Activated CD4-positive, alpha-beta memory T cell treated with anti-CD3 and anti-CD28 coated beads for 36 hours (primary cell): ENCODE data around the gene CARD9. TPM values are rescaled to one million over a fixed set of nuclear protein-coding genes. Genes with fewer than 3 reads are reported as not detected.
"Not testable (repeated sequence)": the region's sequence is repeated elsewhere in the genome, so short reads cannot be mapped to it uniquely, and the experiment has no call there.

Source experiments
- CTCF ChIA-PET: fragments of 350-600 bp; sonication (Branson Sonifier 250); formaldehyde crosslinking; loops from one replicate; lab custom pipeline; 2021; ENCODE audit warnings: antibody characterized with exemption, inconsistent platforms; lab: Charles Lee
- POLR2A ChIA-PET: fragments of 350-600 bp; sonication (Branson Sonifier 250); formaldehyde crosslinking; loops from one replicate; lab custom pipeline; 2021; ENCODE audit warnings: antibody characterized with exemption; lab: Charles Lee
- DNase-seq: peaks from one replicate; pipeline ENCODE4 v3.0.0-alpha.2; 2020
- H3K27ac Mint-ChIP-seq: one replicate; pipeline ENCODE4 v1.8.0; 2021; ENCODE audit warnings: mixed read lengths
- H3K27me3 Mint-ChIP-seq: one replicate; pipeline ENCODE4 v1.8.0; 2021; ENCODE audit warnings: mixed read lengths
- H3K36me3 Mint-ChIP-seq: one replicate; pipeline ENCODE4 v1.8.0; 2021; ENCODE audit warnings: mixed read lengths
- H3K4me1 Mint-ChIP-seq: one replicate; pipeline ENCODE4 v1.8.0; 2021; ENCODE audit warnings: low read depth, mixed read lengths
- H3K4me3 Mint-ChIP-seq: one replicate; pipeline ENCODE4 v1.8.0; 2021; ENCODE audit warnings: mild to moderate bottlenecking, mixed read lengths
- H3K9me3 Mint-ChIP-seq: one replicate; pipeline ENCODE4 v1.8.0; 2021; ENCODE audit warnings: mixed read lengths
- intact Hi-C: fragments of 100-400 bp; cut with micrococcal nuclease; formaldehyde crosslinking; loops from one replicate; pipeline ENCODE4 v1.15.1; 2023
- total RNA-seq, 2 experiments: library from RNA; stranded (reverse); gene quantifications; one replicate each; pipeline ENCODE4 v1.2.3, GENCODE V29; 2021

The CARD9 gene
- total RNA-seq, 2 experiments from 2014 or later = 1.4 to 2.4 TPM

DNA sequence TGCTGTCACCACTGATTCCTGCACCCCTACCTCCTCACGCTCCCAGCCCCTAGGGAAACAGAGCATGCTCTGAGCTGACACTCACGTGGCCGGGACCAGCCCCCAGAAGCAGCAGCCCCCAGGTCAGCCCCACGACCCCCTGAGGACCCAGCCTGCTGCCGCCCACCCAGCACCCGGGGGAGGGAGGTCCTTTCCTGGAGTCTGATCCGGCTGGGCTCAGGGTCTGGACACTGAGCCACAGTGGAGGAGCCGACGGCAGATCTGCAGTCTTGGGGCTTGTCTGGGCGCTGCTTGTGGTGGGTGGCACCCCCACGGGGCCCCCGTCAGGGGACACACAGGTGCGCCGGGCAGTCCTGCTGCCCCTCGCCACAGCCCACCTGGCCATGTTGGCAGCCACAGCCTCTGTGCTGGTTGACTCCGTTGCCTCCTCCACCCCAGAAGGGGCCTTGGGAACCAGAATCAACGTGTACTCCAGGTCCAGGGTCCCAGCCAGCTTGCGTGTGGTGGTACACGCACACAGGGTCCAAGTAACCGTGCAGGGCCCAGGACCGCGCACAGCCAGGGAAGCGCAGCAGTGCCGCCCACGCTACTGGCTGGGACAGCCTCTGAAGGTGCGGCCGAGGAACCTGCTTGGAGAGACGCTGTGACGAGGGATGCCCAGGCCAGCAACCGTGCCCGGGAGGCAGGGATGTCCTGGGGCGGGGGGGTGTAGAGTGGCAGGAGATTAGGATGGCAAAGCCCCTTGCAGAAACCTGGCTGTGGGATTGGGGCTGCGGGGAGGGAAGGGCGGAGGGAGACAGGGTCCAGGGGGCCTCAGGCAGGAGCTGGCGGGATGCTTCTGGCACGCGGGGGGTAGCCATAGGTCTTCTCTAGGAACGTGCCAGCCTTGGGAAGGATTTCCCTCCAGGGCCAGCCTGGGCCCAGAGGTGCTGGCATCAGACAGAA lies 13.4 kb downstream of the CARD9 start:
- Mint-ChIP-seq H3K9me3 (no peaks in the 10 kb centered on the region), H3K4me1 (peaks cover 9% of the 10 kb centered on the region), H3K36me3 (no peaks in the 10 kb centered on the region), H3K27ac (no peak overlapping the region), H3K4me3 (no peak overlapping the region), H3K27me3 (no peaks in the 10 kb centered on the region)
- ChIA-PET POLR2A (no interaction called here), CTCF (no interaction called here)
- intact Hi-C loops = no loop called here
- no peak for DNase-seq

DNA sequence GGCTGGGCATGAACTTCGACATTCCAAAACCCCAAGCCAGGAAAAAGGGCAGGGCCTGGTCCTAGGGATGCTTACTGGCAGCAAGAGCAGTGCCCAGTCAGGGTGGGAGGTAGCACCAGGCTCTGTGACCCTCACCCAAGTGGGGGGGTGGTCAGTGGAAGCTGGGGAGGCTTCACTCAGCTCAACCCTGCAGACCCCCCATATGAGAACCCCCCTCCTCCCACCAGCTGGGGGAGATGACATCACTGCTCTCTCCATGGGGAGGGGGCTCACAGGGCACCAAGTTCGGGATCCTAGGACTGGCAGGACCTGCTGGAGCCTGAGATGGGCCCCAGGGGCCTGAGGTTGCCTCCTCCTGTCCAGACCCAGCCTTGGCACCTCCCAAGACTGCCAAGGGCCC lies 14.6 kb downstream of the CARD9 start:
- DNase-seq = no peak
- peaks cover 9% of the 10 kb centered on the region for H3K4me1 Mint-ChIP-seq
- ChIA-PET POLR2A (no interaction called here), CTCF (no interaction called here)
- intact Hi-C loops = no loop called here
- no peaks in the 10 kb centered on the region for H3K9me3 Mint-ChIP-seq
- H3K27ac Mint-ChIP-seq = no peak overlapping the region
- no peaks in the 10 kb centered on the region for H3K27me3 Mint-ChIP-seq
- no peaks in the 10 kb centered on the region for H3K36me3 Mint-ChIP-seq
- no peak overlapping the region for H3K4me3 Mint-ChIP-seq

DNA sequence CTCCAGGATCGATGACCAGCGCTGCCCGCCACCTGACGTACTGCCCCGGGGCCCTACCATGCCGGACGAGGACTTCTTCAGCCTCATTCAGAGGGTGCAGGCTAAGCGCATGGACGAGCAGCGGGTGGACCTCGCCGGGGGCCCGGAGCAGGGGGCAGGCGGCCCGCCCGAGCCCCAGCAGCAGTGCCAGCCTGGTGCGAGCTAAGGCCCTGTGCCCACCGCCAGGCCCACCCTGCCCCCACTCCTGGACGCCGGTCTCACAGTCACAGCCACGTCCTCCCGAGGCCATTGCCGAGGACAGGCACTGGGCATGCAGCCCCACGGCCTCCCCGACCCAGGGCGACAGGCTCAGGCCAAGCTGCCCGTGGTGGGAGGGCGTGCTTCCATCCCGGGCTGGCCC lies 15.5 kb downstream of the CARD9 start:
- no peaks in the 10 kb centered on the region for H3K9me3 Mint-ChIP-seq
- intact Hi-C loops = no loop called here
- DNase-seq = no peak
- H3K4me3 Mint-ChIP-seq = no peak overlapping the region
- ChIA-PET CTCF (no interaction called here), POLR2A (no interaction called here)
- H3K27me3 Mint-ChIP-seq = no peaks in the 10 kb centered on the region
- H3K4me1 Mint-ChIP-seq = peaks cover 6% of the 10 kb centered on the region
- H3K27ac Mint-ChIP-seq = no peak overlapping the region
- H3K36me3 Mint-ChIP-seq = no peaks in the 10 kb centered on the region

DNA sequence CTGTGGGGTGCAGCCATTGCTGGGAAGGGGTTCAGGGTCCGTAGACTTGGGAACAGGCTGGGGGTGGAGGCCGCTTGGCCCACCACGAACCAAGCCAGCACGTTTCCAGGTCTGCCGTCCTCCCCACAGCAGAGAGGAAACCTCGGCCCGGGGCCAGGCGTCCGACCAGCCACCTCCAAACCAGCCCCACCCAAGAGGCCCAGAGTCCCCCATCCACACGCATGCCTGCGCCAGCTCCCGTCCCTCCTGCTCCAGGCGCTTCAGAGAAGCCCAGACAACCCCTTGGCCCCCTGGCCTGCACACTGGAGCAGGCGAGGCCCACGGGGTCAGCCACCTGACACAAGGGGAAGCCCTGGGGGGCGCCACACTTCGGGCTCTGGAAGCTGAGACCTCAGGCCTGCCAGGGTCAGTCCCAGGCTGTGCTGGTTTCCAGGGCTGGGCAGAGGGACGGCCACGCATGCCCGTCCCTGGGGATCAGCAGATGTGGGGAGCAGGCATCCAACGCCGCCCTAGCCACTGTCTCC lies 16.2 kb downstream of the CARD9 start:
- H3K4me1 Mint-ChIP-seq = no peaks in the 10 kb centered on the region
- H3K4me3 Mint-ChIP-seq = no peak overlapping the region
- no peaks in the 10 kb centered on the region for H3K36me3 Mint-ChIP-seq
- POLR2A ChIA-PET = no interaction called here
- intact Hi-C loops = no loop called here
- DNase-seq = no peak
- H3K27me3 Mint-ChIP-seq = no peaks in the 10 kb centered on the region
- no peak overlapping the region for H3K27ac Mint-ChIP-seq
- CTCF ChIA-PET = no interaction called here
- H3K9me3 Mint-ChIP-seq = no peaks in the 10 kb centered on the region

- Mint-ChIP-seq H3K27ac (no peak overlapping the region), H3K4me1 (no peaks in the 10 kb centered on the region), H3K9me3 (no peaks in the 10 kb centered on the region), H3K4me3 (no peak overlapping the region), H3K36me3 (no peaks in the 10 kb centered on the region), H3K27me3 (no peaks in the 10 kb centered on the region)
- ChIA-PET POLR2A (no interaction called here), CTCF (no interaction called here)
- DNase-seq = no peak
- intact Hi-C loops = no loop called here
These were observed 17.6 kb downstream of the CARD9 start for GRCh38 chr9:136355616-136356557.

- DNase-seq = no peak
- H3K4me3 Mint-ChIP-seq = no peak overlapping the region
- H3K4me1 Mint-ChIP-seq = no peaks in the 10 kb centered on the region
- H3K36me3 Mint-ChIP-seq = no peaks in the 10 kb centered on the region
- no peaks in the 10 kb centered on the region for H3K27me3 Mint-ChIP-seq
- CTCF ChIA-PET = interaction anchor here (0.7 kb wide), 1 partner anchor 9 kb away, joined by 3 read pairs; the partner anchor contains the start of gene DNLZ
- no peaks in the 10 kb centered on the region for H3K9me3 Mint-ChIP-seq
- POLR2A ChIA-PET = interaction anchor here (0.9 to 1.4 kb wide), 2 partner anchors 8 to 9 kb away, joined by 3 to 5 read pairs; partner anchors contain the start of gene DNLZ
- H3K27ac Mint-ChIP-seq = no peak overlapping the region
- intact Hi-C loops = no loop called here
These were observed 18.8 kb downstream of the CARD9 start for GRCh38 chr9:136354592-136355085.

DNA sequence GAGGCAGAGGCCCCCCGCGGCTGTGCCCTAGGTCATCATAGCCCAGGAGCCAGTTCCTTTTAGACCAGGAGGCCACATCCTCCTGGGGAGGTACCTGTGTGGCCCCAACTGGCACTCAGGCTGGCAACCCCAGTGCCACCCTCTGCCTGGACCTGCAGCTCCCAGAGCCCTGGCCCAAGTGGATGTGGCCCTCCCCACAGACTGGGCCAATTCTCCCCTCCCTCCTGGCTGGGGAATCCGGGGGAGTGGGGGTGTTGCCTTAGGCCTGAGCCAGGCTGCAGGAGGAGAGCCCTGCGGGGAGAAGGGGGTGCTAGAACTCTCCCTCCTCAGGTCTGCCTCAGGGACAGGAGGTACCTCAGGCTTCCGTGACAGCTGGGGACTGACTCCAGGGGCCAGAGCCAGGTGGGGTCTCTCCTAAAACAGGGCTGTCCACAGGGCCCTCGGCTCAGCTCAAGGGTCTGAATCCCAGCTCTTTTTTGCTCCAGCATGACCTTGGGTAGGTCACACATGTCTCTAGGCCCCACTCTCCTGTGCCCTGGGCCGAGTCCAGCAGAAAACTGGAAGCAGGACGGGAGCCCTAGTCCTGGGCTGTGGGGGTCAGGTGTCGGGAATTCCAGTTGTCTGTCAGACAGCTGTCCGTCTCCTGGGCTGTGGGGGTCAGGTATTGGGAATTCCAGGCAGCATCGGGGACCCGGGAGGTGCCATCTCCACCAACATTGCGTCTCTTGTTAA lies 19.5 kb downstream of the CARD9 start:
- CTCF ChIA-PET = interaction anchor here (0.7 kb wide), 1 partner anchor 10 kb away, joined by 3 read pairs; the partner anchor contains the start of gene DNLZ
- Mint-ChIP-seq H3K27me3 (no peaks in the 10 kb centered on the region), H3K27ac (no peak overlapping the region), H3K36me3 (no peaks in the 10 kb centered on the region), H3K4me1 (no peaks in the 10 kb centered on the region), H3K9me3 (no peaks in the 10 kb centered on the region), H3K4me3 (no peak overlapping the region)
- POLR2A ChIA-PET = interaction anchor here (0.9 to 1.4 kb wide), 2 partner anchors 9 to 10 kb away, joined by 3 to 5 read pairs; partner anchors contain the start of gene DNLZ
- DNase-seq = no peak
- intact Hi-C loops = no loop called here

DNA sequence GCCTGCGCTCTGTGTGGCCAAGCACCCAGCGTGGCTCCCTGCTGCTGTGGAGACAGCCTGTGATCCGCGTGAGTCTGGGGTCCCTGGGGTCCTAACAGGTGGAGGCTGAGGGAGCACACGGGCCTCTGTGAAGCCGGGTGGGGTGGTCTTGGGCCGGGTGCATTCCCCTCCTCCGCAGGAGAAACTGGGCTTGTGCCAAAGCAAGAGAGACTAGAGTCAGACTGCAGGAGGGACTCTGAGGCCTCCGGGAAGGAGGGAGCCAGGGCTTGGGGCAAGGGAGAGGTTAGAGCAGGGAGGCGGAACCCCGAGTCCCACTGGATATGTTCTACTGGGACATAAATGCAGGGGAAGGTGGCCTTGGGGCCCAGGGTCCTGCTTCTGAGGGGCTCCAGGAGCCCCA lies 20.4 kb downstream of the CARD9 start:
- H3K36me3 Mint-ChIP-seq = no peaks in the 10 kb centered on the region
- DNase-seq = no peak
- no peaks in the 10 kb centered on the region for H3K9me3 Mint-ChIP-seq
- intact Hi-C loops = no loop called here
- H3K27me3 Mint-ChIP-seq = no peaks in the 10 kb centered on the region
- no peak overlapping the region for H3K4me3 Mint-ChIP-seq
- ChIA-PET CTCF (no interaction called here), POLR2A (no interaction called here)
- no peak overlapping the region for H3K27ac Mint-ChIP-seq
- H3K4me1 Mint-ChIP-seq = no peaks in the 10 kb centered on the region

DNA sequence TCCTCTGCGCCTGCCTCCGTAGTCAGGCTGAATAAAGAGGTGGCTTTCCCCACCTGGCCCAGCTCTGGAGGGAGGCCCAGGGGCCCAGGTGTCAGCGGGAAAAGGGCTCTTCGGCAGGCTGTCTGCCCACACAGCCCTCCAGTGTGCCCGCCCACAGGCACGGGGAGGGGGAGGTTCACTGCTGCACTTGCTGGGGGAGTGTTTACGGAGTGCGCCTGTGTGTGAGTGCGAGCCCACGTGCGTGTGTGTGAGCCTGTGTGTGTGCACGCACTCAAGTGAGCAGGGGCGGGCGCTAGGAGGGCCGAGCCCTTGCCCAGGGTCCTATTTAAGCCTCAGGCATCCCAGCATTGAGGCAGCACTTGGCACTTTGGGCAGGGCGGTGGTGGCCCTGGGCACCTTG lies 20.8 kb downstream of the CARD9 start:
- intact Hi-C loops = no loop called here
- no peak overlapping the region for H3K4me3 Mint-ChIP-seq
- no peaks in the 10 kb centered on the region for H3K27me3 Mint-ChIP-seq
- no peak for DNase-seq
- no peaks in the 10 kb centered on the region for H3K9me3 Mint-ChIP-seq
- H3K4me1 Mint-ChIP-seq = no peaks in the 10 kb centered on the region
- no peaks in the 10 kb centered on the region for H3K36me3 Mint-ChIP-seq
- POLR2A ChIA-PET = no interaction called here
- H3K27ac Mint-ChIP-seq = no peak overlapping the region
- CTCF ChIA-PET = no interaction called here

DNA sequence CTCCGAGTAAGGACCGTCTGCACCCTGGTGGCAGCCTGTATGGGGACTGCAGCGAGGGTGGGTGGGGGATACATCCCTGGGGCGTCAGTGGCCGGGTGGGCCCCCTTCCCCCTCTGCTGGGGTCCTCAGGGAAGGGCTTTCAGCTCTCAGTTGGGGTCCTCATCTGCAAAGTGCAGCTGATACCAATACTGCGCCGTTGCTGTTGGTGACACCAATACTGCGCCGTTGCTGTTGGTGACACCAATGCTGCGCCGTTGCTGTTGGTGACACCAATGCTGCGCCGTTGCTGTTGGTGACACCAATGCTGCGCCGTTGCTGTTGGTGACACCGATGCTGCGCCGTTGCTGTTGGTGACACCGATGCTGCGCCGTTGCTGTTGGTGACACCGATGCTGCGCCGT lies 21.6 kb downstream of the CARD9 start:
- intact Hi-C loops, H3K27ac Mint-ChIP-seq: not testable (repeated sequence)

GRCh38 chr9:136351252-136351800 lies 22.1 kb downstream of the CARD9 start:
- POLR2A ChIA-PET = no interaction called here

More for the DNA sequence above, 21.6 kb downstream of the CARD9 start:
- CTCF ChIA-PET, H3K4me1 Mint-ChIP-seq, H3K4me3 Mint-ChIP-seq, DNase-seq, POLR2A ChIA-PET, H3K9me3 Mint-ChIP-seq, H3K27me3 Mint-ChIP-seq, H3K36me3 Mint-ChIP-seq: not testable (repeated sequence)

More at GRCh38 chr9:136351252-136351800, 22.1 kb downstream of the CARD9 start:
- no peak for DNase-seq
- H3K4me3 Mint-ChIP-seq = no peak overlapping the region
- no peaks in the 10 kb centered on the region for H3K9me3 Mint-ChIP-seq
- CTCF ChIA-PET = no interaction called here
- H3K27me3 Mint-ChIP-seq = no peaks in the 10 kb centered on the region
- no peak overlapping the region for H3K27ac Mint-ChIP-seq
- intact Hi-C loops = no loop called here
- no peaks in the 10 kb centered on the region for H3K4me1 Mint-ChIP-seq
- no peaks in the 10 kb centered on the region for H3K36me3 Mint-ChIP-seq
